K562 (cell line): ENCODE data around the gene C1QTNF8. TPM values are rescaled to one million over a fixed set of nuclear protein-coding genes. Genes with fewer than 3 reads are reported as not detected.

Source experiments
- ATAC-seq: fragments of 200-7000 bp; cut with Tn5 transposase; 3 replicates; pipeline ENCODE4 v1.9.1; 2020; ENCODE audit warnings: moderate library complexity
- BruUV-seq: library from RNA; stranded (reverse); fragments of 400-500 nt; replicated peaks from 2 replicates; lab custom pipeline; 2021; lab: Mats Ljungman, UMichigan
- CTCF ChIA-PET: fragments of 300-600 bp; formaldehyde crosslinking; extraction: SDS; loops from one replicate; lab custom pipeline; 2021; ENCODE audit warnings: low intra/inter-chr PET ratio; lab: Yijun Ruan, JAX
- POLR2A ChIA-PET: fragments of 300-600, 350-650 bp; sonication (Branson Sonifier 250); formaldehyde crosslinking; extraction: SDS; loops from one replicate; lab custom pipeline; 2021; ENCODE audit warnings: antibody characterized with exemption, inconsistent platforms; lab: Yijun Ruan, JAX
- DNase-seq, 4 experiments: peaks; one replicate each; pipeline versions ENCODE4 v3.0.0 to v3.0.0-alpha.2; 2011 to 2018; ENCODE audit warnings: low spot score in 3 of 4, mixed read lengths in 3 of 4; ENCODE audit errors: extremely low read depth in 1 of 4
- FAIRE-seq: peaks from 2 replicates; lab custom pipeline; 2011; peaks lifted over from hg19 to GRCh38; lab: Jason Lieb, UNC
- H2AFZ ChIP-seq: 2 replicates; pipeline ENCODE4 v1.6.0; 2011; ENCODE audit warnings: low read depth, low read length, control low read depth, inconsistent platforms
- H3K27ac ChIP-seq: fragments of 200-600 bp; 3 replicates; pipeline ENCODE4 v1.8.0; 2011; ENCODE audit warnings: low read depth, mild to moderate bottlenecking, control low read depth, inconsistent platforms, low read length, moderate library complexity, mixed read lengths; ENCODE audit errors: extremely low read depth
- H3K27me3 ChIP-seq, 2 experiments: fragments of 300-600 bp in 1 of 2; 2 replicates in 1 of 2; 3 replicates in 1 of 2; pipeline versions ENCODE4 v1.6.0 to v1.8.0; 2011; ENCODE audit warnings: inconsistent platforms in 2 of 2, low read length in 2 of 2, mild to moderate bottlenecking in 1 of 2, mixed read lengths in 1 of 2, moderate library complexity in 1 of 2; ENCODE audit not compliant: control insufficient read depth in 2 of 2, insufficient read depth in 2 of 2
- H3K36me3 ChIP-seq: fragments of 300-600 bp; 3 replicates; pipeline ENCODE4 v1.8.0; 2011; ENCODE audit warnings: mild to moderate bottlenecking, low read length, inconsistent platforms; ENCODE audit not compliant: control insufficient read depth, insufficient read depth
- H3K4me1 ChIP-seq, 2 experiments: fragments of 200-600 bp in 1 of 2; replicated peaks in 1 of 2; 2 replicates in 1 of 2; 3 replicates in 1 of 2; pipeline versions ENCODE4 v1.5.1 to v1.8.0; 2011; ENCODE audit warnings: inconsistent platforms in 2 of 2, low read length in 2 of 2, mild to moderate bottlenecking in 1 of 2, mixed read lengths in 1 of 2, moderate library complexity in 1 of 2; ENCODE audit not compliant: control insufficient read depth in 2 of 2, insufficient read depth in 2 of 2
- H3K4me2 ChIP-seq: 2 replicates; pipeline ENCODE4 v1.6.1; 2011; ENCODE audit warnings: low read length, control low read depth, inconsistent platforms, mixed read lengths; ENCODE audit not compliant: insufficient read depth
- H3K4me3 ChIP-seq: fragments of 200-600 bp; sonication (generic), shearing (Covaris generic); 2 replicates; pipeline ENCODE4 v1.5.1; 2016; ENCODE audit warnings: control low read depth, inconsistent platforms
- H3K79me2 ChIP-seq: fragments of 200-600 bp; 3 replicates; pipeline ENCODE4 v1.8.0; 2011; ENCODE audit warnings: low read length, inconsistent platforms; ENCODE audit not compliant: control insufficient read depth, insufficient read depth
- H3K9ac ChIP-seq, 2 experiments: 2 replicates each; pipeline versions ENCODE4 v1.6.0 to v1.6.1; 2011; ENCODE audit warnings: low read depth in 2 of 2, low read length in 2 of 2, control low read depth in 1 of 2, inconsistent platforms in 1 of 2, mild to moderate bottlenecking in 1 of 2, mixed read lengths in 1 of 2; ENCODE audit not compliant: insufficient read depth in 1 of 2
- H3K9me1 ChIP-seq: one replicate; pipeline ENCODE4 v1.6.0; 2011; ENCODE audit warnings: inconsistent platforms, mild to moderate bottlenecking, low read length, moderate library complexity; ENCODE audit not compliant: control insufficient read depth, insufficient read depth
- H3K9me3 ChIP-seq: replicated peaks from 2 replicates; pipeline ENCODE4 v1.5.1; 2011; ENCODE audit warnings: low read depth, low read length, inconsistent platforms; ENCODE audit not compliant: control insufficient read depth, insufficient read depth
- H4K20me1 ChIP-seq: replicated peaks from 2 replicates; pipeline ENCODE4 v1.6.1; 2011; ENCODE audit warnings: low read length, inconsistent platforms, mixed read lengths; ENCODE audit not compliant: control insufficient read depth, insufficient read depth
- FOXO4 ChIP-seq: fragments of 450-650 bp; formaldehyde crosslinking; IDR thresholded peaks from 2 replicates; pipeline ENCODE4 v1.4.0; 2020; ENCODE audit warnings: mild to moderate bottlenecking, moderate library complexity
- GTF2E2 ChIP-seq: fragments of 200-800 bp; sonication (Bioruptor generic); IDR thresholded peaks from 2 replicates; pipeline ENCODE4 v1.6.1; 2016; ENCODE audit warnings: missing genetic modification characterization, missing compliant biosample characterization
- HNRNPK ChIP-seq: fragments of 200-400 bp; formaldehyde crosslinking; IDR thresholded peaks from one replicate; pipeline ENCODE4 v1.6.1; 2018; ENCODE audit warnings: mild to moderate bottlenecking, low read depth, low read length; ENCODE audit not compliant: poor library complexity, severe bottlenecking
- KDM2B ChIP-seq: fragments of 250-450 bp; sonication (Bioruptor Pico); IDR thresholded peaks from 2 replicates; pipeline ENCODE4 v1.8.0; 2021; ENCODE audit warnings: mild to moderate bottlenecking, moderate library complexity
- KDM5B ChIP-seq: fragments of 200-600 bp; sonication (generic); IDR thresholded peaks from 2 replicates; pipeline ENCODE4 v1.6.1; 2012; ENCODE audit warnings: low read depth, mild to moderate bottlenecking, moderate library complexity, low read length, control low read depth, inconsistent platforms; ENCODE audit not compliant: insufficient replicate concordance
- PRMT5 ChIP-seq: sonication (generic); formaldehyde crosslinking; IDR thresholded peaks from 2 replicates; pipeline ENCODE4 v1.5.0; 2020; ENCODE audit warnings: missing genetic modification reagents
- RBM17 ChIP-seq: fragments of 200-400 bp; formaldehyde crosslinking; IDR thresholded peaks from 2 replicates; pipeline ENCODE4 v1.6.1; 2017; ENCODE audit warnings: low read depth, mild to moderate bottlenecking, low read length, borderline replicate concordance
- RREB1 ChIP-seq: fragments of 250-450 bp; sonication (Bioruptor Pico); IDR thresholded peaks from 2 replicates; pipeline ENCODE4 v1.4.0; 2020
- TBP ChIP-seq: optimal IDR thresholded peaks from 2 replicates; pipeline ENCODE3; 2011; ENCODE audit warnings: low read depth, low read length, improper control_type of control experiment
- WHSC1 ChIP-seq: IDR thresholded peaks from one replicate; pipeline ENCODE4 v1.6.1; 2012; ENCODE audit warnings: low read length, control low read depth, inconsistent platforms
- ZNF282 ChIP-seq: sonication (generic); formaldehyde crosslinking; IDR thresholded peaks from 2 replicates; pipeline ENCODE4 v1.8.1; 2023; ENCODE audit warnings: missing genetic modification reagents
- ZNF436 ChIP-seq: fragments of 250-450, 450-650 bp; sonication (Bioruptor Pico); formaldehyde crosslinking; IDR thresholded peaks from 2 replicates; pipeline ENCODE4 v1.7.0; 2020; ENCODE audit warnings: mild to moderate bottlenecking
- ZNF707 ChIP-seq: fragments of 250-450 bp; sonication (Bioruptor Pico); conservative IDR thresholded peaks from 2 replicates; pipeline ENCODE4 v1.8.0; 2022; ENCODE audit warnings: inconsistent platforms, mild to moderate bottlenecking, moderate library complexity
- WGBS: fragments of 100-300 bp; shearing (Covaris generic); methylation state at CpG from one replicate; pipeline ENCODE4 v1.1.6; 2016; ENCODE audit warnings: low coverage, mixed read lengths; ENCODE audit not compliant: insufficient coverage; ENCODE audit errors: missing lambda C conversion rate; 5-methylcytosine and 5-hydroxymethylcytosine counted together
- in situ Hi-C: fragments of 300-500 bp; cut with MboI; formaldehyde crosslinking; loops from 4 replicates; pipeline ENCODE4 v1.15.0; 2018; ENCODE audit warnings: inconsistent platforms, mixed read lengths
- intact Hi-C: fragments of 100-400 bp; cut with micrococcal nuclease; formaldehyde crosslinking; loops from 2 replicates; pipeline ENCODE4 v1.14.2; 2022
- polyA plus RNA-seq, 8 experiments: library from polyadenylated mRNA; depleted of rRNA in 4 of 8; stranded (reverse) in 5 of 8; unstranded in 3 of 8; fragments of >200 nt; fragmentation: Nextera tagmentation in 2 of 8; fragmentation: Illumina TruSeq in 1 of 8; extraction: Ambion mirVana in 2 of 8; extraction: Trizol in 1 of 8; gene quantifications; 2 replicates each; pipeline versions ENCODE4 v1.2.1 to v1.2.3, GENCODE V29; 2011 to 2014; ENCODE audit warnings: inconsistent platforms in 1 of 8, missing spikeins in 1 of 8
- total RNA-seq, 7 experiments: library from RNA; depleted of rRNA in 6 of 7; stranded (reverse); fragments of >200 nt in 6 of 7; fragmentation: Illumina TruSeq in 2 of 7; extraction: Trizol in 2 of 7; gene quantifications; 2 replicates each; pipeline versions ENCODE4 v1.2.1 to v1.2.3, GENCODE V29; 2011 to 2021; ENCODE audit warnings: low replicate concordance in 1 of 7

Gene C1QTNF8
- total and polyA plus RNA-seq, 9 of the 15 experiments (the other 6 are each of a cell fraction or from before 2014, with no cell fraction given) = not detected

- Histone ChIP-seq H3K4me2 (no peak overlapping the region), H4K20me1 (no peaks in the 10 kb centered on the region), H3K9me3 (no peaks in the 10 kb centered on the region), H2AFZ (no peak overlapping the region), H3K9me1 (no peaks in the 10 kb centered on the region), H3K36me3 (no peaks in the 10 kb centered on the region), H3K9ac (no peak overlapping the region), H3K27ac (no peak overlapping the region), H3K4me3 (no peak overlapping the region), H3K79me2 (no peaks in the 10 kb centered on the region), H3K27me3 (peaks cover 12 to 40% of the 10 kb centered on the region in 2 experiments; a peak in 3 of 5 replicates), H3K4me1 (peaks cover 0 to 55% of the 10 kb centered on the region in 2 experiments; a peak in 2 of 5 replicates)
- WGBS = 2% methylated on average over 8 of the region's 9 CpGs
- FAIRE-seq (no peak), ATAC-seq (no peak), DNase-seq (no peak)
- in situ Hi-C loops = loop anchor here (10.0 kb wide), 1 partner anchor 338 kb away; the partner anchor contains the start of gene METRN
- intact Hi-C loops = no loop called here
- CTCF ChIA-PET = no interaction called here
- POLR2A ChIA-PET = no interaction called here
- BruUV-seq = no TSS peak
- TF ChIP-seq ZNF436 (CRISPR knock-in tag) (no peak), PRMT5 (CRISPR knock-in tag) (no peak), KDM5B (no peak), RBM17 (no peak), WHSC1 (no peak), HNRNPK (no peak), GTF2E2 (no peak), ZNF282 (CRISPR knock-in tag) (no peak), KDM2B (CRISPR knock-in tag) (no peak), ZNF707 (no peak), TBP (no peak), FOXO4 (CRISPR knock-in tag) (no peak), RREB1 (CRISPR knock-in tag) (no peak)
Observed at GRCh38 chr16:1052721-1053120, 43.3 kb downstream of the C1QTNF8 start.
